H9 (cell line): ENCODE data around the gene XRCC3. TPM values are rescaled to one million over a fixed set of nuclear protein-coding genes. Genes with fewer than 3 reads are reported as not detected.
A peak's percentile ranks its signal among the peaks of the same experiment; 100 is the strongest.

Experiments
- DNase-seq: peaks from one replicate; pipeline ENCODE4 v3.0.0-alpha.2; 2017
- H2AFZ ChIP-seq: one replicate; pipeline ENCODE4 v1.6.1; 2013; ENCODE audit warnings: mild to moderate bottlenecking, low read length, control low read depth, moderate library complexity
- H2AK5ac ChIP-seq: 2 replicates; pipeline ENCODE4 v1.6.1; 2013; ENCODE audit warnings: low read length, control low read depth, mixed read lengths; ENCODE audit not compliant: insufficient read length
- H2BK120ac ChIP-seq: one replicate; pipeline ENCODE4 v1.6.1; 2013; ENCODE audit warnings: low read depth, mild to moderate bottlenecking, low read length, control low read depth, inconsistent platforms; ENCODE audit not compliant: poor library complexity, severe bottlenecking
- H2BK12ac ChIP-seq: 2 replicates; pipeline ENCODE4 v1.6.1; 2013; ENCODE audit warnings: low read length, control low read depth, mixed read lengths, low read depth; ENCODE audit not compliant: insufficient read length
- H2BK15ac ChIP-seq: 2 replicates; pipeline ENCODE4 v1.6.1; 2013; ENCODE audit warnings: low read depth, low read length, control low read depth
- H2BK20ac ChIP-seq: one replicate; pipeline ENCODE4 v1.6.1; 2013; ENCODE audit warnings: low read depth, mild to moderate bottlenecking, low read length, control low read depth, inconsistent platforms; ENCODE audit not compliant: poor library complexity, severe bottlenecking
- H2BK5ac ChIP-seq: 2 replicates; pipeline ENCODE4 v1.6.1; 2013; ENCODE audit warnings: low read length, control low read depth, mixed read lengths; ENCODE audit not compliant: insufficient read length
- H3K14ac ChIP-seq: 2 replicates; pipeline ENCODE4 v1.6.1; 2013; ENCODE audit warnings: low read length, control low read depth; ENCODE audit not compliant: insufficient read depth
- H3K18ac ChIP-seq: 2 replicates; pipeline ENCODE4 v1.6.1; 2013; ENCODE audit warnings: low read depth, mild to moderate bottlenecking, mixed read lengths, low read length, control low read depth; ENCODE audit not compliant: insufficient read length
- H3K23ac ChIP-seq: 2 replicates; pipeline ENCODE4 v1.6.1; 2013; ENCODE audit warnings: low read length, control low read depth, mixed read lengths, low read depth; ENCODE audit not compliant: insufficient read length
- H3K23me2 ChIP-seq: 2 replicates; pipeline ENCODE4 v1.6.1; 2013; ENCODE audit warnings: low read depth, mild to moderate bottlenecking, mixed read lengths, low read length, control low read depth; ENCODE audit not compliant: insufficient read length, poor library complexity, severe bottlenecking
- H3K27ac ChIP-seq: 2 replicates; pipeline ENCODE4 v1.5.1; 2013; ENCODE audit warnings: low read length, control low read depth, mixed read lengths, low read depth; ENCODE audit not compliant: insufficient read length
- H3K27me3 ChIP-seq: 2 replicates; pipeline ENCODE4 v1.6.1; 2013; ENCODE audit warnings: low read length, control low read depth, inconsistent platforms; ENCODE audit not compliant: insufficient read depth
- H3K4ac ChIP-seq: 2 replicates; pipeline ENCODE4 v1.6.1; 2013; ENCODE audit warnings: low read depth, mild to moderate bottlenecking, control low read depth, inconsistent platforms, low read length, moderate library complexity
- H3K4me1 ChIP-seq: 2 replicates; pipeline ENCODE4 v1.6.1; 2013; ENCODE audit warnings: low read length, control low read depth, inconsistent platforms; ENCODE audit not compliant: insufficient read depth
- H3K4me2 ChIP-seq: 2 replicates; pipeline ENCODE4 v1.6.1; 2013; ENCODE audit warnings: low read length, control low read depth, mixed read lengths; ENCODE audit not compliant: insufficient read length, insufficient read depth
- H3K56ac ChIP-seq: 2 replicates; pipeline ENCODE4 v1.6.1; 2013; ENCODE audit warnings: low read depth, mild to moderate bottlenecking, mixed read lengths, low read length, control low read depth; ENCODE audit not compliant: insufficient read length
- H3K79me1 ChIP-seq: 2 replicates; pipeline ENCODE4 v1.6.1; 2013; ENCODE audit warnings: low read depth, mild to moderate bottlenecking, moderate library complexity, low read length, control low read depth, inconsistent platforms; ENCODE audit not compliant: insufficient read depth, poor library complexity, severe bottlenecking
- H3K79me2 ChIP-seq: 2 replicates; pipeline ENCODE4 v1.6.1; 2013; ENCODE audit warnings: low read length, control low read depth, inconsistent platforms; ENCODE audit not compliant: insufficient read depth
- H3K9ac ChIP-seq: 2 replicates; pipeline ENCODE4 v1.6.1; 2013; ENCODE audit warnings: low read length, control low read depth, mixed read lengths; ENCODE audit not compliant: insufficient read length; ENCODE audit errors: extremely low read depth
- H3K9me3 ChIP-seq: one replicate; pipeline ENCODE4 v1.6.1; 2013; ENCODE audit warnings: low read depth, low read length, inconsistent platforms; ENCODE audit not compliant: control insufficient read depth
- H3T11ph ChIP-seq: one replicate; pipeline ENCODE4 v1.6.1; 2013; ENCODE audit warnings: mild to moderate bottlenecking, low read length, control low read depth, inconsistent platforms
- H4K20me1 ChIP-seq: one replicate; pipeline ENCODE4 v1.6.1; 2013; ENCODE audit not compliant: control insufficient read depth, insufficient read length, insufficient read depth
- H4K5ac ChIP-seq: 2 replicates; pipeline ENCODE4 v1.6.1; 2013; ENCODE audit warnings: low read depth, mild to moderate bottlenecking, mixed read lengths, low read length, control low read depth; ENCODE audit not compliant: insufficient read length
- H4K8ac ChIP-seq: replicated peaks from 2 replicates; pipeline ENCODE4 v1.6.1; 2013; ENCODE audit warnings: low read length, control low read depth, mixed read lengths, low read depth; ENCODE audit not compliant: insufficient read length
- H4K91ac ChIP-seq: 2 replicates; pipeline ENCODE4 v1.6.1; 2013; ENCODE audit warnings: low read depth, mild to moderate bottlenecking, moderate library complexity, mixed read lengths, low read length, control low read depth; ENCODE audit not compliant: insufficient read length
- H3K27ac Mint-ChIP-seq, 3 experiments: 2 replicates in 2 of 3; 3 replicates in 1 of 3; pipeline ENCODE4 v1.8.0; 2020 to 2021; ENCODE audit warnings: mixed read lengths in 3 of 3, mild to moderate bottlenecking in 1 of 3, moderate library complexity in 1 of 3
- H3K27me3 Mint-ChIP-seq: 2 replicates; pipeline ENCODE4 v1.8.0; 2021; ENCODE audit warnings: low read depth, mild to moderate bottlenecking, moderate library complexity, mixed read lengths
- H3K36me3 Mint-ChIP-seq, 3 experiments: 2 replicates in 2 of 3; 3 replicates in 1 of 3; pipeline ENCODE4 v1.8.0; 2020 to 2021; ENCODE audit warnings: low read depth in 3 of 3, mixed read lengths in 3 of 3; ENCODE audit not compliant: insufficient read depth in 1 of 3
- H3K4me1 Mint-ChIP-seq, 2 experiments: 2 replicates each; pipeline ENCODE4 v1.8.0; 2020; ENCODE audit warnings: mixed read lengths in 2 of 2
- H3K4me3 Mint-ChIP-seq, 2 experiments: 2 replicates in 1 of 2; 3 replicates in 1 of 2; pipeline ENCODE4 v1.8.0; 2020 to 2021; ENCODE audit warnings: mild to moderate bottlenecking in 2 of 2, mixed read lengths in 2 of 2, moderate library complexity in 1 of 2
- H3K9me3 Mint-ChIP-seq, 2 experiments: 2 replicates in 1 of 2; 3 replicates in 1 of 2; pipeline ENCODE4 v1.8.0; 2020; ENCODE audit warnings: mild to moderate bottlenecking in 2 of 2, mixed read lengths in 2 of 2, moderate library complexity in 1 of 2
- WGBS: extraction: QIAGEN DNeasy Blood & Tissue Kit; methylation state at CpG from one replicate; pipeline ENCODE4 v1.1.7; 2013; ENCODE audit warnings: missing lambda C conversion rate, low lambda C conversion rate, mixed read lengths; ENCODE audit not compliant: insufficient read length; ENCODE audit errors: extremely low coverage; 5-methylcytosine and 5-hydroxymethylcytosine counted together
- total RNA-seq: library from RNA; stranded (reverse); gene quantifications from 2 replicates; pipeline ENCODE4 v1.2.1, GENCODE V29; 2021
- TF ChIP-seq, protein P1 (sequence below): fragments of 200-600 bp; sonication (generic); conservative IDR thresholded peaks from 3 replicates; pipeline ENCODE4 v1.8.0; 2021; ENCODE audit warnings: antibody characterized with exemption, mild to moderate bottlenecking

Gene XRCC3
- total RNA-seq, 1 experiment from 2014 or later: 45.3 TPM

DNA sequence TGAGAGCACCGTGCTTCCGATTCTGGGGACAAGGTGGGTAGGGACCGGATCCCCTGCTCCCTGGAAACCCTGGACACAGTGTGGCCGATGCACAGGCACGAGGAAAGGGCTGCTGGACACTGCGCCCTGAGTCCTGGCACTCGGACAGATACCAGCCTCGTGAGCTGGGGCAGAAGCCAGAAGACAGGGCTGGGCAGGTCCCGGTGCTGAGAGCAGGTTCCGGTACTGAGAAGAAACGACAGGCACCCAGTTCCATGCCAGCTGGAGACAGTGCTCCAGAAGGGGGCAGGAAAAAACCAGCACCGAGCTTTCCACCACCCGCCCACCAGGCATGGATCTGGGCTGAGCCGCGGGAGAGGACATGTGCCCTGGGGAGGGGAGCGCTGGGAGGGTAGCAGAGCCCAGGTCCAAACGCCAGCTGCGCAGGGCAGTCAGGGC is 6.5 kb downstream of the XRCC3 start:
- Histone ChIP-seq H3K79me2 (no peaks in the 10 kb centered on the region), H3K4me1 (peaks cover 3% of the 10 kb centered on the region; the same call in 1 of the 2 replicates), H3K23ac (no peak overlapping the region), H2AK5ac (no peak overlapping the region), H2BK15ac (no peak overlapping the region), H3K4ac (no peak overlapping the region), H3K23me2 (no peaks in the 10 kb centered on the region), H4K20me1 (no peaks in the 10 kb centered on the region), H3K14ac (no peak overlapping the region), H3K4me2 (no peak overlapping the region), H3K27ac (no peak overlapping the region), H3T11ph (no peak overlapping the region), H3K18ac (no peak overlapping the region), H3K79me1 (no peaks in the 10 kb centered on the region), H2AFZ (no peak overlapping the region), H2BK120ac (no peak overlapping the region), H3K9ac (no peak overlapping the region), H4K8ac (no peak overlapping the region), H4K91ac (no peak overlapping the region), H3K27me3 (no peaks in the 10 kb centered on the region), H3K56ac (no peak overlapping the region), H2BK12ac (no peak overlapping the region), H4K5ac (no peak overlapping the region), H2BK20ac (no peak overlapping the region), H3K9me3 (no peaks in the 10 kb centered on the region), H2BK5ac (no peak overlapping the region)
- H3K36me3 Mint-ChIP-seq: peaks cover 27 to 58% (median 42%) of the 10 kb centered on the region in 3 experiments; a peak in 6 of 7 replicates
- H3K4me3 Mint-ChIP-seq: no peak overlapping the region
- H3K4me1 Mint-ChIP-seq: peaks cover 16 to 20% of the 10 kb centered on the region in 2 experiments
- TF ChIP-seq, protein P1, sequence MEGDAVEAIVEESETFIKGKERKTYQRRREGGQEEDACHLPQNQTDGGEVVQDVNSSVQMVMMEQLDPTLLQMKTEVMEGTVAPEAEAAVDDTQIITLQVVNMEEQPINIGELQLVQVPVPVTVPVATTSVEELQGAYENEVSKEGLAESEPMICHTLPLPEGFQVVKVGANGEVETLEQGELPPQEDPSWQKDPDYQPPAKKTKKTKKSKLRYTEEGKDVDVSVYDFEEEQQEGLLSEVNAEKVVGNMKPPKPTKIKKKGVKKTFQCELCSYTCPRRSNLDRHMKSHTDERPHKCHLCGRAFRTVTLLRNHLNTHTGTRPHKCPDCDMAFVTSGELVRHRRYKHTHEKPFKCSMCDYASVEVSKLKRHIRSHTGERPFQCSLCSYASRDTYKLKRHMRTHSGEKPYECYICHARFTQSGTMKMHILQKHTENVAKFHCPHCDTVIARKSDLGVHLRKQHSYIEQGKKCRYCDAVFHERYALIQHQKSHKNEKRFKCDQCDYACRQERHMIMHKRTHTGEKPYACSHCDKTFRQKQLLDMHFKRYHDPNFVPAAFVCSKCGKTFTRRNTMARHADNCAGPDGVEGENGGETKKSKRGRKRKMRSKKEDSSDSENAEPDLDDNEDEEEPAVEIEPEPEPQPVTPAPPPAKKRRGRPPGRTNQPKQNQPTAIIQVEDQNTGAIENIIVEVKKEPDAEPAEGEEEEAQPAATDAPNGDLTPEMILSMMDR: no peak
- no CpG with 5 or more reads among the region's 18 CpGs for WGBS
- no peak for DNase-seq
- peak overlapping the region in 1 of 3 experiments; percentile 77; a peak in 2 of 7 replicates for H3K27ac Mint-ChIP-seq
- no peaks in the 10 kb centered on the region; the same call in 1 of the 2 replicates for H3K27me3 Mint-ChIP-seq
- H3K9me3 Mint-ChIP-seq: no peaks in the 10 kb centered on the region; a peak in 2 of 5 replicates
